Chondrocyte (in vitro differentiated cells): ENCODE results near the gene PDE4D. TPM values are rescaled to one million over a fixed set of nuclear protein-coding genes. Genes with fewer than 3 reads are reported as not detected.

Experiments used
- DNase-seq: peaks from one replicate; pipeline ENCODE4 v3.0.0; 2021; ENCODE audit warnings: mixed read lengths, low spot score
- H3K27ac Mint-ChIP-seq: one replicate; pipeline ENCODE4 v1.8.0; 2021; ENCODE audit warnings: mild to moderate bottlenecking, moderate library complexity, mixed read lengths; ENCODE audit not compliant: unreplicated experiment
- H3K27me3 Mint-ChIP-seq: 2 replicates; pipeline ENCODE4 v1.8.0; 2021; ENCODE audit warnings: low read depth, mixed read lengths
- H3K36me3 Mint-ChIP-seq: 2 replicates; pipeline ENCODE4 v1.8.0; 2021; ENCODE audit warnings: low read depth, mixed read lengths
- H3K4me1 Mint-ChIP-seq: 2 replicates; pipeline ENCODE4 v1.8.0; 2021; ENCODE audit warnings: low read depth, mild to moderate bottlenecking, mixed read lengths
- H3K4me3 Mint-ChIP-seq: one replicate; pipeline ENCODE4 v1.8.0; 2021; ENCODE audit warnings: mild to moderate bottlenecking, moderate library complexity, mixed read lengths; ENCODE audit not compliant: unreplicated experiment
- H3K9me3 Mint-ChIP-seq: 2 replicates; pipeline ENCODE4 v1.8.0; 2021; ENCODE audit warnings: low read depth, mixed read lengths
- CTCF ChIP-seq: fragments of 200-600 bp; sonication (generic); IDR thresholded peaks from 2 replicates; pipeline ENCODE4 v1.5.0; 2021; ENCODE audit warnings: antibody characterized with exemption, mild to moderate bottlenecking, moderate library complexity
- total RNA-seq: library from RNA; stranded (reverse); gene quantifications from 3 replicates; pipeline ENCODE4 v1.2.1, GENCODE V29; 2021

The PDE4D gene
- total RNA-seq, 1 donor from 2014 or later: 21.1 TPM

GRCh38 chr5:59583151-59583809 lies 310.2 kb downstream of the PDE4D start:
- no peak overlapping the region for H3K27ac Mint-ChIP-seq
- H3K36me3 Mint-ChIP-seq: no peaks in the 10 kb centered on the region
- no peak for DNase-seq
- no peak for TF ChIP-seq CTCF
- no peak overlapping the region for H3K4me3 Mint-ChIP-seq
- H3K27me3 Mint-ChIP-seq: no peaks in the 10 kb centered on the region
- peaks cover 20% of the 10 kb centered on the region for H3K4me1 Mint-ChIP-seq
- no peaks in the 10 kb centered on the region for H3K9me3 Mint-ChIP-seq

GRCh38 chr5:59582746-59583145 lies 310.8 kb downstream of the PDE4D start:
- Mint-ChIP-seq H3K36me3 (no peaks in the 10 kb centered on the region), H3K27ac (no peak overlapping the region), H3K27me3 (no peaks in the 10 kb centered on the region), H3K4me3 (no peak overlapping the region), H3K9me3 (no peaks in the 10 kb centered on the region), H3K4me1 (peaks cover 20% of the 10 kb centered on the region)
- TF ChIP-seq CTCF: no peak
- no peak for DNase-seq

GRCh38 chr5:59579824-59580167 lies 313.7 kb downstream of the PDE4D start:
- H3K9me3 Mint-ChIP-seq: no peaks in the 10 kb centered on the region
- H3K36me3 Mint-ChIP-seq: no peaks in the 10 kb centered on the region
- peaks cover 18% of the 10 kb centered on the region for H3K4me1 Mint-ChIP-seq
- no peak overlapping the region for H3K4me3 Mint-ChIP-seq
- no peak for TF ChIP-seq CTCF
- H3K27ac Mint-ChIP-seq: no peak overlapping the region
- DNase-seq: no peak
- H3K27me3 Mint-ChIP-seq: no peaks in the 10 kb centered on the region

GRCh38 chr5:59579101-59579823 lies 314.3 kb downstream of the PDE4D start:
- Mint-ChIP-seq H3K36me3 (no peaks in the 10 kb centered on the region), H3K27me3 (no peaks in the 10 kb centered on the region), H3K4me3 (no peak overlapping the region), H3K9me3 (no peaks in the 10 kb centered on the region), H3K27ac (peak overlapping the region; percentile 57), H3K4me1 (peaks cover 18% of the 10 kb centered on the region)
- no peak for DNase-seq
- no peak for TF ChIP-seq CTCF

- no peaks in the 10 kb centered on the region for H3K27me3 Mint-ChIP-seq
- no peak for DNase-seq
Observed at GRCh38 chr5:59577485-59577884, 316.0 kb downstream of the PDE4D start.

More at GRCh38 chr5:59577485-59577884, 316.0 kb downstream of the PDE4D start:
- H3K27ac Mint-ChIP-seq: peak overlapping the region; percentile 66
- no peaks in the 10 kb centered on the region for H3K36me3 Mint-ChIP-seq
- no peak for TF ChIP-seq CTCF
- no peaks in the 10 kb centered on the region for H3K9me3 Mint-ChIP-seq
- peaks cover 18% of the 10 kb centered on the region for H3K4me1 Mint-ChIP-seq
- H3K4me3 Mint-ChIP-seq: no peak overlapping the region
